ENCODE results near the gene FBXW12.

FBXW12 gene

GRCh38 chr3:48397767-48398681 lies 26.0 kb downstream of the FBXW12 start (continued):
- no peak for TF ChIP-seq ZNF639 (tag by site-specific recombination; IDR thresholded peaks at IDR 0.05)

- no peaks in the 10 kb centered on the region for H3K4me1 ChIP-seq (ENCODE audit: control insufficient read depth, insufficient read depth, low read length)
- TF ChIP-seq ZFP37 (tag by site-specific recombination; IDR thresholded peaks at IDR 0.05) (no peak), HOXC10 (CRISPR knock-in tag; IDR thresholded peaks at IDR 0.05) (no peak), ZBTB11 (tag by site-specific recombination; conservative IDR thresholded peaks at IDR 0.05; ENCODE audit: low read depth) (no peak), ZIC2 (tag by site-specific recombination; IDR thresholded peaks at IDR 0.05) (no peak), BCL11B (tag by site-specific recombination; IDR thresholded peaks at IDR 0.05; ENCODE audit: low read depth) (no peak), ZNF776 (tag by site-specific recombination; IDR thresholded peaks at IDR 0.05; ENCODE audit: borderline replicate concordance) (no peak), ZNF555 (tag by site-specific recombination; conservative IDR thresholded peaks at IDR 0.05) (no peak), ZNF707 (tag by site-specific recombination; IDR thresholded peaks at IDR 0.05) (no peak), ZNF16 (tag by site-specific recombination; IDR thresholded peaks at IDR 0.05; ENCODE audit: low read depth) (no peak), YY2 (tag by site-specific recombination; IDR thresholded peaks at IDR 0.05) (no peak), ZNF155 (tag by site-specific recombination; IDR thresholded peaks at IDR 0.05) (no peak), ZNF214 (tag by site-specific recombination; IDR thresholded peaks at IDR 0.05; ENCODE audit: borderline replicate concordance) (no peak)
- POLR2A ChIA-PET, result no interaction called here
- no peak overlapping the region for H3K27ac ChIP-seq (ENCODE audit: extremely low read depth, low read depth, low read length)
- H3K36me3 ChIP-seq (ENCODE audit: control insufficient read depth in 2 of 2, insufficient read depth in 1 of 2, low read length in 2 of 2), result peaks cover 0 to 4% of the 10 kb centered on the region in 2 experiments; a peak in 1 of 3 replicates
- H3K4me3 ChIP-seq (ENCODE audit: low read depth, low read length), result no peak overlapping the region
- no peaks in the 10 kb centered on the region for H3K9me3 ChIP-seq (ENCODE audit: control insufficient read depth, insufficient read depth, low read depth, low read length)
- CTCF ChIA-PET, result interaction anchor here (0.5 to 7.2 kb wide), 4 partner anchors 16 to 150 kb away, joined by 3 to 238 read pairs (median 22); no protein-coding TSS in a partner anchor
Measured at GRCh38 chr3:48398701-48399386, 26.8 kb downstream of the FBXW12 start.

- no peak for TF ChIP-seq ZNF280C (tag by site-specific recombination; IDR thresholded peaks at IDR 0.05)
- no peak for TF ChIP-seq ZNF24 (tag by site-specific recombination; IDR thresholded peaks at IDR 0.05)
- no peak for TF ChIP-seq ZNF747 (tag by site-specific recombination; IDR thresholded peaks at IDR 0.05)
- no peak for TF ChIP-seq MZF1 (tag by site-specific recombination; IDR thresholded peaks at IDR 0.05; ENCODE audit: borderline replicate concordance)
- TF ChIP-seq, protein P1, sequence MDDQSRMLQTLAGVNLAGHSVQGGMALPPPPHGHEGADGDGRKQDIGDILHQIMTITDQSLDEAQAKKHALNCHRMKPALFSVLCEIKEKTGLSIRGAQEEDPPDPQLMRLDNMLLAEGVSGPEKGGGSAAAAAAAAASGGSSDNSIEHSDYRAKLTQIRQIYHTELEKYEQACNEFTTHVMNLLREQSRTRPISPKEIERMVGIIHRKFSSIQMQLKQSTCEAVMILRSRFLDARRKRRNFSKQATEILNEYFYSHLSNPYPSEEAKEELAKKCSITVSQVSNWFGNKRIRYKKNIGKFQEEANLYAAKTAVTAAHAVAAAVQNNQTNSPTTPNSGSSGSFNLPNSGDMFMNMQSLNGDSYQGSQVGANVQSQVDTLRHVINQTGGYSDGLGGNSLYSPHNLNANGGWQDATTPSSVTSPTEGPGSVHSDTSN (CRISPR knock-in tag; IDR thresholded peaks at IDR 0.05), result no peak
- no peak for TF ChIP-seq SCRT2 (tag by site-specific recombination; IDR thresholded peaks at IDR 0.05)
- no peak for TF ChIP-seq MYNN (tag by site-specific recombination; IDR thresholded peaks at IDR 0.05; ENCODE audit: borderline replicate concordance)
- H3K4me1 ChIP-seq (ENCODE audit: control insufficient read depth, insufficient read depth, low read length), result no peaks in the 10 kb centered on the region
- no peak overlapping the region for H3K27ac ChIP-seq (ENCODE audit: extremely low read depth, low read depth, low read length)
- no peak overlapping the region for H3K4me3 ChIP-seq (ENCODE audit: low read depth, low read length)
- POLR2A ChIA-PET, result interaction anchor here (2.1 kb wide), 1 partner anchor 40 kb away, joined by 12 read pairs; the partner anchor contains the start of genes CCDC51 and TMA7
- no peaks in the 10 kb centered on the region for H3K9me3 ChIP-seq (ENCODE audit: control insufficient read depth, insufficient read depth, low read depth, low read length)
- H3K36me3 ChIP-seq (ENCODE audit: control insufficient read depth in 2 of 2, insufficient read depth in 1 of 2, low read length in 2 of 2), result peaks cover 0 to 11% of the 10 kb centered on the region in 2 experiments; a peak in 1 of 3 replicates
- CTCF ChIA-PET, result interaction anchor here (0.5 to 7.2 kb wide), 15 partner anchors 12 to 249 kb away, joined by 3 to 238 read pairs (median 9); partner anchors contain the start of genes CCDC51, PLXNB1 and TMA7
Measured at GRCh38 chr3:48399387-48400172, 27.6 kb downstream of the FBXW12 start.
